NCI-H2227 (cell line): Measurements from ENCODE around the gene ACSL4.
A peak's percentile ranks its signal among the peaks of the same experiment; 100 is the strongest.
"Not testable (repeated sequence)": the region's sequence is repeated elsewhere in the genome, so short reads cannot be mapped to it uniquely, and the experiment has no call there.

Experiments
- DNase-seq: peaks from one replicate; lab custom pipeline; 2025; ENCODE audit not compliant: unreplicated experiment; lab: John Stamatoyannopoulos, UW

ACSL4 gene

DNA sequence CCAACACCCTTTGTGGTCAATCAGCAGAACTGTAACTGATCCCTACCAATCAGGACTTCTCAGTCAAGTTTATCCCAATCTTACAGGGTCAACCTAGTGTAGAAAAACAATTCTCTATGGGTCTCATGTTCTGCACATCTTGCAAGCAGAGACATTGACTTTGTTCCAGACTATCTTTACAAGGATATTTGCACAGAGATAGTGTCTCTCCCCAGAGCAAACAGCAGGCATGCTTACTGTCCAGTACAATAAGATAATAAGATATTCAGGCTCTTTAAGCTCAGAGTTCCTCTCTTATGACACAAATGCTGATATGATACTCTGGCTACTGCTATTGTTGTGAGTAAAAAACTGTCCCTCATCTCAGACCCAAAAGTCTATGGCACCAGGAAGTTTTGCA is 53.2 kb downstream of the ACSL4 start:
- DNase-seq = no peak

DNA sequence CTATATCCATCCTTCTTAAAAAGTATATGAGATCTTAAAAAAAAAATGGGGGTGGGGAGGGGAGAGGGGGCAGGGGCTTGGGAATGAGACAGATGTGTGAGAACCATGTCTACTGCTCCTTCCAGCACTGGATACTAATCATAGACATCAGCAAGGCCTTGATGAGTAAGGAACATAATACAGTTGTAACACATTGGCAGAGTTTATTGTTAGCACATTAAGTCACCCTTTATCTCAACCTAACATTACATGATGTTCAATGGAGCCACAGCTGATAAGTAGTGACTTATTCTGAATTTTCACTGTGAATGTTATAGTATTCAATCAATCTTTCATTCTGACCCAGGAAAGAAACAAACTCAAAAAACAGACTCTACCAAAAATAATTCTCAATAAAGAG is 60.8 kb downstream of the ACSL4 start:
- DNase-seq = no peak

DNA sequence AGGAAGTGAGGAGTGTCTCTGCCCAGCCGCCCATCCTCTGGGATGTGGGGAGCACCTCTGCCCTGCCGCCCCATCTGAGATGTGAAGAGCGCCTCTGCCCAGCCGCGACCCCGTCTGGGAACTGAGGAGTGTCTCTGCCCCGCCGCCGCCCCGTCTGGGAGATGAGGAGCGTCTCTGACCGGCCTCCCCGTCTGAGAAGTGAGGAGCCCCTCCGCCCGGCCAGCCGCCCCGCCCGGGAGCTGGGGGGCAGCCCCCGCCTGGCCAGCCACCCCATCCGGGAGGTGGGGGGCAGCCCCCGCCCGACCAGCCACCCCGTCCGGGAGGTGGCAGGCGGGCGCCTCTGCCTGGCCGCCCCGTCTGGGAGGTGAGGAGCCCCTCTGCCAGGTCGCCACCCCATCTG is 61.9 kb downstream of the ACSL4 start:
- not testable (repeated sequence) for DNase-seq

DNA sequence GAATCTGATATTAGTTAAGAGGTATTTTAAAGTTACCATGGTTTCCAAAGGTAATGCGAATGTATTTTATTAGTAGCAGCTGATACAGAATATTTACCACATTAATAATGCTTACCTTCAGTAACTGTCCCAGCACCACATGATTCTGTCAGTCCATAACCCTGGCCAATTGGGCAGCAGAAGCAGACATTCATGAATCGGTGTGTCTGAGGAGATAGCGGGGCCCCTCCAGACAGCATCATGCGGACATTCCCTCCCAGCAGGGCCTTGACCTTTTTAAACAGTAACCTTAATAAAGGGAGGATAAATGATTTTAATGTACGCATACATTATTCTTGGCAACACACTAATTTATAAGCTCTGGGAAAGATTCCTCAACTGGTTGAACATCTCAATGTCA is 65.1 kb downstream of the ACSL4 start:
- no peak for DNase-seq

DNA sequence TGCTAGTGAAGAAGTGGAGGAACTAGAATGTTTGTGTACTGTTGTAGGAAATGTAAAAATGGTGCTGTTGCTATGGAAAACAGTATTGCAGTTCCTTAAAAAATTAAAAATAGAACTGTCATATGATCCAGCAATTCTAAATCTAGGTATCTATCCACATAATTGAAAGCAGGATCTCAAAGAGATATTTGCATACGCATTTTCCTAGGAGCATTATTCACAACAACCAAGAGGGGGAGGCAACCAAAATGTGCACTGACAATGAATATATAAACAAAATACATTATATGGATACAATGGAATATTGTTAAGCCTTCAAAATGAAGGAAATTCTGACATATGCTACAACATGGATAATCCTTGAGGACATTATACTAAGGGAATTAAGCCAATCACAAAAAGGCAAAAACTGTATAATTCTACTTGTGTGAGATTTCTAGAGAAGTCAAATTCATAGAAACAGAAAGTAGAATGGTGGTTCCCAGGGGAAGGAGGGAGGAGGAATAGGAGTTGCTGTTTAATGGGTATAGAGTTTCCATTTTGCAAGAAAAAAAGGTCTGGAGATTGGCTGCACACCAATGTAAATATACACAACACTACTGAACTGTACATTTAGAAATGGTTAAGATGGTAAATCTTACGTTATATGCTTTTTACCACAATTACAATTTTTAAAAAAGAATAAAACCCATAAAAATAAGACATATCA is 72.5 kb downstream of the ACSL4 start:
- DNase-seq = no peak

DNA sequence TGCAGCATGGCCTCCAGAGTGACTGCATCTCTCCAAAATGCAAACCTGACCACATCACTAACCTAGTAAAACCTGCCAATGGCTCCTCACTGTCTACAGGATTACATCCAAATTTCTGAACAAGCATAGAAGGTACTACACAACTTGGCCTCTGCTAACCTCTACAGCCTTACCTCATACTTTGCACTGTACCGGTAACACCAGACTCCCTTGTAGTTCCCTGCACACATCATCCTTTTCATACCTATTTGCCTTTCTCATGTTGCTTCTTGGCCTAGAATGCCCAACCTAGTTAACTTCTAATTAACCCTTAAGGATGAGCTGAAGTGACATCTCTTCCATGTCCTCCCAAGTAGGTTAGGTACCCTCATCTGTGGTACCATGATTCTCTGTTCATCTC is 74.7 kb downstream of the ACSL4 start:
- no peak for DNase-seq

DNA sequence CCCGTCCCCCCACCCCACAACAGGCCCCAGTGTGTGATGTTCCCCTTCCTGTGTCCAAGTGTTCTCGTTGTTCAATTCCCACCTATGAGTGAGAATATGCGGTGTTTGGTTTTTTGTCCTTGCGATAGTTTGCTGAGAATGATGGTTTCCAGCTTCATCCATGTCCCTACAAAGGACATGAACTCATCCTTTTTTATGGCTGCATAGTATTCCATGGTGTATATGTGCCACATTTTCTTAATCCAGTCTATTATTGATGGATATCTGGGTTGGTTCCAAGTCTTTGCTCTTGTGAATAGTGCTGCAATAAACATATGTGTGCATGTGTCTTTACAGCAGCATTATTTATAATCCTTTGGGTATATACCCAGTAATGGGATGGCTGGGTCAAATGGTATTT is 75.7 kb downstream of the ACSL4 start:
- not testable (repeated sequence) for DNase-seq

DNA sequence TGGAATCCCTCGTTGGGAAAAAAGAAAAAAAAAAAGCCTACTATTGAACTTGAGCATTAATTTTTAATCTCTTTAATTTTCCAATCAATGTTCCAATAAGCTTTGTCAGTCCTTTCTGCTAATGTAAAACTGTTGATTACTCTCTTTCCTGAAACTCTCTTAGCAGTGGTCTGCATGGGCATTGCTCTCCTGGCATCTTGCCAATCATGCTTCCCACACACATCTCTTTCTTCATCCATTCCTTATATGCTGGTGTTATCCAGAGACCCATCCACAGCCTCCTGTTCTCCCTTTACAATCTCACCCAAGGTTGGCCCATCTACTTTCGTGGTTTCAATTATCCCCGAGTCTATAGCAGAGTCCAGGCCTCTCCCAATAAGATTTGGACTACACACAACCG is 76.3 kb downstream of the ACSL4 start:
- no peak for DNase-seq

DNA sequence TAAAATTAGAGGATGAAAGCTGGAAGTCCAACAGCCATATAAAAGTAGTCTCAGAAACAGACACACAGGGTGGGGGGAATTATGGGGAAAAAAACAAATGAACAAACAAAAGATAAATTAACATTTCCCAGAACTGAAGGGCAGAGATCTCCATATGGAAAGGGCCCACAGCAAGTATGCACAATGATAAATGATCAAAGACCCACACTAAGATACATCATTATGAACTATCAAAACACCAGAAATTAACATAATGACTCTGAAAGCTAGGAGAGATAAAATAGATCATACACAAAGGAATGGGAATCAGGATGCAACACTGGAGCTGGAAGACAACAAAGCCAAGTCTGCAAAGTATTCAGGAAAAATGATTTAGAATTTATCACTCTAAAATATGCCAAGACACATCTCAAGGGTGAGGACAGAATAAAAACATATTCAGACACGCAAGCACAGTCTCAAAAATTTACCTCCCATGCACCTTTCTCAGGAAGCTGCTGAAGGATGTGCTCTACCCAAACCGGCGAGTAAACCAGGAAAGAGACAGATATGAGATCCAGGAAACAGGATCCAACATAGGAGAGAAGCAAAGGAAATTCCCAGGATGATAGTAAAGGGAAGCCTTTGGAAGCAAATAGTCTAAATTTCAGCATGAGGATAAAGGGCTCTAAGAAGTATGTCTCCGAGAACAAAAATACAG is 77.4 kb downstream of the ACSL4 start:
- DNase-seq = no peak

DNA sequence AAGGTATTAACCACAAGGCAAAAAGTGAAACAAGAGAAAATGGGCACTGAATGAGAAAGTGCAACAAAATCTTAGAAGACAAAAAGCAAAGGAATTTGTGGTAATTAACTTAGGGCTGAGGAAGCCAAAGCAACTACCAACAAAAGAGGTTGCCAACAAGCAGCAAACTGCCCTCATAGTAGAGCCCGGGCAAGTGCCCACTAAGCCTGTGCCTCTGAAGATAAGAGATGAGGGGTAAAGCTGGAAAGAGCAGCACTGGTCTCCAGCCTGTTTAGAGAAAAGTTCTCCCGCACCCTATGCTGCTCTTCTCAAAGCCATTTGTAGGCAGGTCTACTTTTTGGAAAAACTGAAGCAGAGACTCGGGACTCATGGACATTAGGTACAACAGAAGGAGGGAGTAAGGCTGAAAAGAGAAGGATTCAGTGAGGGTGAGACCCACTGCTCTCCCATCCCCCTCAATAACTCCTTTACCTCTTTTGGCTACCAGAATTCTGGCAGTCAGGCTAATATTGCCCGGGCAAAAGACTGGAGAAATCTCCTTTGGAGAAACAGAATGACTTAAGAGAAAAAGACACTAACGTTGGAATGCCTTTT is 78.4 kb downstream of the ACSL4 start:
- no peak for DNase-seq

DNA sequence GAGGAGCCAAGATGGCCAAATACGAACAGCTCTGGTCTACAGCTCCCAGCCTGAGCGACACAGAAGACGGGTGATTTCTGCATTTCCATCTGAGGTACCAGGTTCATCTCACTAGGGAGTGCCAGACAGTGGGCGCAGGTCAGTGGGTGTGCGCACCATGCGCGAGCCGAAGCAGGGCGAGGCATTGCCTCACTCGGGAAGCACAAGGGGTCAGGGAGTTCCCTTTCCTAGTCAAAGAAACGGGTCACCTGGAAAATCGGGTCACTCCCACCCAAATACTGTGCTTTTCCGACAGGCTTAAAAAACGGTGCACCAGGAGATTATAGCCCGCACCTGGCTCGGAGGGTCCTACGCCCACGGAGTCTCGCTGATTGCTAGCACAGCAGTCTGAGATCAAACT is 88.4 kb downstream of the ACSL4 start:
- DNase-seq = not testable (repeated sequence)

DNA sequence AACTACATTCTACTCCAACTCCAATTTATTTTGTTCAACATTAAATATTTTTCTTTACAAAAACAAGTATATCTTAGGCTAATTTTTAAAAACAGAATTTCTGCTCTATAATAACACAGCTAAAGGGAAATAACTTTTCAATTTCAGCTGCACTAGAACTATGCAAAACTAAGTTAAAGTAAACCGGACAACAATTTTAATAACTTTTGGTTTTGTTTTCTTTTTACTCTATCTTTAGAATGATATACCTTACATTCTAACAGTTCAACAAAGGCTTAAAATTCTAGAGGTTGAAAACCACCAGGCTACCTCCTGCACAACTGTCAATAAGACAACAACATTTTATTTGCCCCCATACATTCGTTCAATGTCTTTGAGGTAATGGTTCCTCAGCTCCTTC is 89.4 kb downstream of the ACSL4 start:
- no peak for DNase-seq

DNA sequence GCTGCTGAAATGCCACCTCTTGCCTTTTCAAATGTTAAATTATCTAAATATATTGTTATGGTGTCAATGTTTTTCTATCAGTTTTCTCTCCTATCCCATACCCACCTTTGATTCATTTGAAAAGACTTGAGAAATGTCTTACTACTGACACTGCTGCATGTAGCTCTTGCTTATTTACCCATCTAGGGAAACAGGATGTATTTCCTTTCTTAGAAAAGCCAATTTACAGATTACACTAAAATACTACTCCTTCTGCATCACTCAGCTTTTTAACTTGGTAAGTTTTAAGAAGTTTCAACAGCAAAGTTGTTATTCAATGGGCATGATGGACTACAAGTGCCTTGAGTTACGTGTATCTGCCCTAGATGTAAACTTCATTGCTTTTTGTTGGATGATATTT is 94.9 kb downstream of the ACSL4 start:
- no peak for DNase-seq

DNA sequence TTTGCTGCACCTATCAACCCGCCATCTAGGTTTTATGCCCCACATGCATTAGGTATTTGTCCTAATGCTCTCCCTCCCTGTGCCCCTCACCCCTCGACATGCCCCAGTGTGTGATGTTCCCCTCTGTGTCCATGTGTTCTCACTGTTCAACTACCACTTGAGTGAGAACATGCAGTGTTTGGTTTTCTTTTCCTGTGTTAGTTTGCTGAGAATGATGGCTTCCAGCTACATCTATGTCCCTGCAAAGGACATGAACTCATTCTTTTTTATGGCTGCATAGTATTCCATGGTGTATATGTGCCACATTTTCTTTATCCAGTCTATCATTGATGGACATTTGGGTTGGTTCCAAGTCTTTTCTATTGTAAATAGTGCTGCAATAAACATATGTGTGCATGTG is 95.6 kb downstream of the ACSL4 start:
- DNase-seq = not testable (repeated sequence)

DNA sequence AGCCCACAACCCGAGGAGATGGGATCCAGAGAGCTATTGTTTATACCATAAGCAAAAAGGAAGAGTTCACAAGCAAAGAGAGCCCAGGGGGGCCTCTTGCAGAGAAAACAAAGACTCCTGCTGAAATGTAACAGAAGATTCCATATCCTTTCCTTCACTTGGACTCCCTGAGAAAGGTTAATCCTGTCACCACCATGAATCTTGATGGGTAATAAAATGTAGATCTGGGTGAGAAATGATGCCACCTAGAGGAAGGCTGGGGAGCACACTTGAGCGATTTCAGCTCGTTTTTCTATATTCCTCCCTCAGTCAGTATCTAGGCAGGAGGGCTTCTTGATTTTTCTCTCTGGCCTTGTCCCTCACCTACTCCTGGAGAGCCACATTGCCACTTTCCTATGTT is 97.9 kb downstream of the ACSL4 start:
- peak; percentile 5 for DNase-seq

DNA sequence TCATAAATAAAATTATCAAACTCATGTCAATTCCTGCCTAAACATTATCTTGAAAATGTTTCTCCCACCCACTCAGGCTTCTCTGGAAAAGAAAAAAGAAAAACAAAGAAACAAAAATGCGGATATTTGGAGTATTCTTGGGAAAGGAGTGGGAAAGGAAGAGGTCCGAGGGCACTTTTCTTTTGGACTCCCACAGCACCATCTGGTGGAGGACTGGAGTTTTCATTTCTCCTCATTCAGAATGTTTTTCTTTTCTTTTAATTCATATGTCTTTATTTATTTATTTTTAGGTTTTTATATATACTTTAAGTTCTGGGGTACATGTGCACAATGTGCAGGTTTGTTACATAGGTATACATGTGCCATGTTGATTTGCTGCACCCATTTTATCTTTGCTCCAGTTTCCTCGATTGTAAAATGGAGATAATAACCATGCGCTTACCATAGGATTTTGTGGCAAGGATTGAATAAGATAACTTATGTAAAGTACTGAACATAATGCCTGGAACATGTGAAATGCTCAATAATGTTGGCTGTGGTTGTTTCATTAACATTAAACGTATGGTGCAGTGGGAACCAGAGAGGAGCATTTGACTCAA is 100.1 kb downstream of the ACSL4 start:
- no peak for DNase-seq

DNA sequence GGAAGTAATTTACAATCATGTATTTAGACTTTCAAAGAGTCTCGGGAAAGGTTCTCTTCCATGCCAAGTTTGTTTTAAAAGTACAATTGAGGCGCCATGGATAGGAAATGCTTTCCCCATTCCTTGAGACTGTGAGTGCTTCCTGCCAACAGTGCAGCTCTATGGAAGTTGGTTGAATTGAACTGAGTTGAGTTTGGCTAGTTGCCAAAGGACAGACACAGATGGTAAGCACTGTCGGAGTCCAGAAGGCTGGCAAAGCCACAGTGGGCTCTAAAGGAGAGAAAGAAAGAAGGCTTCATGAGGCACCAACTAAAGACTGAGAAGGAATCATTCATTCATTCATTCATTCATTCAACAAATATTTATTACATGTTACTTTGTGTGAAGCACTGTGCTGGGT is 103.7 kb downstream of the ACSL4 start:
- peak; percentile 7 for DNase-seq

DNA sequence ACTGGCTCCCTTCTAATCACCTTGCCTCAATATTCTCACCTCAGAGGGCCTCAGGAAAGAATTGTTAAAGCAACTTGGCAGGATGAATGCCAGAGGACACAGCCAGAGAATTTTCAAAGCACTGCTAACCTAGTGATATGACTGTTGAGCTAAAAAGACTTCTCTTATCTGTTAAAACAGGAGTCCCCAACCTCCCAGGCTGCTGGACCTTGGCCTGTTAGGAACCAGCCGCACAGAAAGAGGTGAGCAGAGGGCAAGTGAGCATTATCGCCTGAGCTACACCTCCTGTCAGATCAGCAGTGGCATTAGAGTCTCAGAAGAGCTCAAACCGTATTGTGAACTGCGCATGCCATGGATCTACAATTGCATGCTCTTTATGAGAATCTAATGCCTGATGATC is 106.4 kb downstream of the ACSL4 start:
- no peak for DNase-seq

DNA sequence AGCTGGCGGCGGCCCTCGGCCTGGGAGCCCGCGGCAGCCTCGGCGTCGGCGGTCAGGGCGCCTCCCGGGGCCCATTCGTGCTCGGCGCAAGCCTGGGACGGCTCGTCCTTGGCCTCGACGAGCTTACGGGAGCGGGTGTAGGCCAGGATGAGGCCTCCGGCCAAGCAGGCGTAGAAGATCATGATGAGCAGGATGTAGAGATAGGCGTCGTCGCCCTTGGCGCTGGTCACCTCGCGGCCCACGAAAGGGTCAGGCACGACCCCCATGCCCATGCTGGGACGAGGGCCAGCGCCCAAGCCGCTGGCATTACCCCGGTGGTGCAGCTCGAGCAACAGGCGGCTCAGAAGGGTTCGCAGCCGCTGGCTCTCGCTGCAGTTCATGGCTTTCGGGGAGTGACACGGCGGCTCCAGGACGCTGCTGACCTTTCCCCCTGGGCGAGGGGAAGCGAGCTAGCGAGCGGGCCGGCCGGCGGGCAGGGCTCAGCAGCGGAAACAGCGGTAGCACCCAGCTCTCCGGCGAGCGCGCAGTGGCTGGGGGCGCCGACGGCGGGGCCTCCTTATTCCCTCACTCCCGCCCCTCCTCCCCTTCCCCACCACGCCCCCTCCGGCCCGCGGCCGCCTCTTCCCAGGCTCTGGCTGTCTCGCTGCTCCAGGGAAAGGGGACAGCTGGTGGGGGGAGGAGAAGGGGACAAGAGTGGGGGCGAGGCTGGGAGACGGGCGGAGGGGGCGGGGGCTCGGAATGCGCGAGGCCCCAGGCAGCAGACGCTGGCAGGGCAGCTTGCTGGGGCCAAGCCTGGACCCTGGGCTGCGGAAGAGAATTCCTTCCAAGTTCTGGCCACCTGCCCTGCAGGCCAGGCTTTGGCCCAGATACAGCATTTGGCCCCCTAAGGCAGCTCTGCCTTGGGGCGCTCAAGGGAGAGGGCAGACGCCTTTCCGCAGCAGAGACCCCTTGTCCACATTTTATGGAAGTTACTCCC is 108.1 kb downstream of the ACSL4 start, which contains the start of gene KCNE5:
TSS of gene KCNE5 (minus strand) at position 532 of the 976 bp plus-strand sequence. CDS start at position 380, 152 bp downstream.
- peak; percentile 38 for DNase-seq

DNA sequence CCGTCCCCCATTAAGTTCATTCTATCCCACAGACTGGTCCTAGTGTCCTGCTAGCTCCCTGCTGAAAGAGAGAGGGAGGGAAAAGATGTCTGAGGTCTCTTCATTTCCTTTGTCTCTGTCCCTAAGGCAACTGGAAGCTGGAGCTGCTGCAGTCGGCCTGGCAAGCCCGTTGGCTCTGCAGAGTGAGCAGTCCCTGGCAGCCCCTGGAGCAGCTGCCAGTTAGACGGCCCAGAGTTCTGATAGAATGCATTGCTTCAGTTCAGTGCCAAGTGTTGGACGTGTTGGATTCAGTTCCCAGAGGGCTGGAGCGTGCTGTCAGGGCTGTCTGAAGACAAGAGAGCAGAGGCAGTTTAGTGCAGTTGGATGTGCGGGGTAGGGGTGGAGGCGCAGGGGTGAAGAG is 109.1 kb downstream of the ACSL4 start:
- DNase-seq = no peak

DNA sequence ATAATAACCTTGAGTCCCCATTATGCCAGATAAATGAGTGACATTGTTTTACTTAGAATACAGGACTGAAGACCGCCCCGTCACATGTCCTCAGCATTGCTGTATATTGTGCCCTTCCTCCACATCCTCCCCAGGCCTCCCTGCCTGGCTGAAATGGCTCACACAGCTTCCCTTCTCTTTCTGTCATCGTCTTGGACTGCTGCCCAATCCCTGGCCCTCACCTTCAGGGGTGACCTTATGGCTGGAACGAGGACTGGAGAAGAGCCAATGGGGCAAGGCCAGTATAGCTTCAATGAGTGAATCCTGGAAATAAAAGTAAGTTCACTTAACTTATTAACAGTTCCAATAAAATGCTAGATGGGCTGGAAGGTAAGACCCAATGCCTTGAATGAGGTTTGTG is 110.8 kb downstream of the ACSL4 start:
- no peak for DNase-seq
